A204.1 (cell line): ENCODE measurements around the gene TSPAN13.

Source experiments
- FAIRE-seq: peaks from 2 replicates; lab custom pipeline; 2012; peaks lifted over from hg19 to GRCh38; lab: Jason Lieb, UNC

Gene TSPAN13

DNA sequence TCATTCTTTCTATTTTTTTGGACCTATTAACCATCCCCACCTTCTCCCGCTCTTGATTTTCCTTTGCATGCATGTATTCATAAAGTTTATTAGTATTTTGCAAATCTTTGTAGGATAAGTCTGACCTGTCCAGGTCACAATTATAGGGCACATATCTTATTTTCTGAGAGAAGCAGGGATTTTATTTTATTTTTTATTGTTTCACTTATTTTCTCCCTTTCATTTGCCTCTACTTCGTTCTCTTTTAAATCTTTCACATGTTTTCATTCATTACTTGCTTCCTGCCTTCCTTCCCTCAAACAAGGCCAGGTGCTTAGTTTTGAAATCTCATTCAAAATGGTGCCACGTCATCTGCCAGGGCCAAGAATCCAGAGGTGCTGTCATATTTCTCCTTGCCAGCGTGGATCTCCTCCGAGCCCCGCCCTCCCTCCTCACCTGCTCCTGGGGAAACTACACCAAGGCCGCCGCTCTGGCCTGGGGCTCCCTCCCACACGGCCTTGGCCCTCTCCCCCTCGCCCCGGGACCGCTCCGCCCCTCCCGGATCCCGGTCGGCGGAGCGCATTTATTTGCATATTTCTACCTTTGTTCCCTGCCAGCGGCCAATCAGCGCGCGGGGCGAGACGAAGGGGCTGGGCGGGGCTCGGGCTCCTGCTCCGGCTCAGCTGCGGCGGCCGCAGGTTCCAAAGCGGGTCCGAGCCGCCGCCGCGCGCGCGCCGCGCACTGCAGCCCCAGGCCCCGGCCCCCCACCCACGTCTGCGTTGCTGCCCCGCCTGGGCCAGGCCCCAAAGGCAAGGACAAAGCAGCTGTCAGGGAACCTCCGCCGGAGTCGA lies at the start of gene TSPAN13:
Gene TSPAN13, plus strand, starts transcription at position 654 of the 830 bp plus-strand sequence. CDS start 213 bp downstream, outside the sequence.
- no peak for FAIRE-seq

DNA sequence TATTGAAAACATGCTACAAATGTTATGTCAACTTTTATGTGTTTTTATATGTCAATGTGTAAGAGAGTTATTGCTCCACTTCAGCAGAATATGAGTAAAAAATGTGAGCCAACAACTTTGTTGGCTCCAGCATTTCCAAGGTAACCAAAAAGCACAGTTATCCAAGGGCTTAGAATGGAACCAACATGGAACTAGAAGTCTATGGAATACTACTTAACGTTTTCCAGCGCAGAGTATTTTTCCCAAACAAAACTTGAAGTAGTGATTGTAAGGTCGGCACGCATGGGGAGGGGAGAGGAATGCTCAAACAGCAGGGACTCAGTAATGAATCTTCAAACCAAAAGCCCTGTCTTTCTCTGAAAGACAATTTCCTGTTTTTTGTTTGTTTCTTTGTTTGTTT lies 45.0 kb upstream of the TSPAN13 start:
- no peak for FAIRE-seq

DNA sequence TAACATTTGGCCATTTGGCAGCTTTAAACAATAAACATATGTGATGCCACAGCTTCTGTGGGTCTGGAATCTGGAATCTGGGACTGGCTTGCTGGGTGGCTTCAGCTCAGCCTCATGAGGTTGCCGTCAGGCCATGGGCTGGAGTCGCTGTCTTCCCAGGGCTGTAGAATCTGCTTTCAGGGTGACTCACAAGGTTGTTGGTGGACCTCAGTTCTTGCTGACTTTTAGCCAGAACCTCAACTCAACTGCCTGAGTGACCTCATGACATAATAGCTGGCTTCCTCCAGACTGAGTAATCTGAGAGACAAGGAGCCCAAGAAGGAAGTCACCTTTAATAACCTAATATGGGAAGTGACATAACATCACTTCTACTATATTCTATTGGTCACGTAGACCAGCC lies 44.6 kb upstream of the TSPAN13 start:
- no peak for FAIRE-seq

DNA sequence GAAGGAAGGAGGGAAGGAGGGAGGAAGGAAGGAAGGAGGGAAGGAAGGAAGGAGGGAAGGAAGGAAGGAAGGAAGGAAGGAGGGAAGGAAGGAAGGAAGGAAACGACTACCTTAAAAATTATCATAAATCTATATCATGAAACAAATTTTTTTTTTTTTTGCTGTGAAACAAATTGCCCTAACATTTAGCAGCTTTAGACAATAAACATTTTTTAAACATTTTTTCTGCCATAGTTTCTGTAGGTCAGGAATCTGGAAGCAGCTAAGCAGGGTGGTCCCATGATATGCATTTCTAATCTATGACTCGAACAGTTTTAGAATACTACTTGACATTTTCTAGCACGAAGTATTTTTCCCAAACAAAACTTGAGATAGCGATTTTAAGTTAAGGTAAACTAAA lies 42.9 kb upstream of the TSPAN13 start:
- FAIRE-seq: no peak

DNA sequence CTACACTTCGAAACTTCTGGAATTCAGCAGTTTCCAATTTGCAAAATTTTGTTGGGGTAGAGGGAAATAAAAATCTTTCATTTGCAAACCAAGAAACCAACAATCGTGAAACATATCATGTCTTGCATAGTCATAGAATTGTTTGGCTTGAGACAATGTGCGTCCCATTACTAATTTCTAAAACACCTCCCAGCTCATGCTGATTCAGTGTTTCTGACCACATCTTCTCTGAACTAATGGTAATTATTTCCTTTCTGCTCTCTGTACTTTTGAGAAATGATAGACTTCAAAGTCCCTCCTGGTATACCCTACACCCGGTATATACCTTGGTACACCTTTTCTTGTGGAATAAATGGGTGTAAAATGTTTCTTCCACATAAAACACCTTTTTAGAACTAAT lies 41.8 kb upstream of the TSPAN13 start:
- no peak for FAIRE-seq

DNA sequence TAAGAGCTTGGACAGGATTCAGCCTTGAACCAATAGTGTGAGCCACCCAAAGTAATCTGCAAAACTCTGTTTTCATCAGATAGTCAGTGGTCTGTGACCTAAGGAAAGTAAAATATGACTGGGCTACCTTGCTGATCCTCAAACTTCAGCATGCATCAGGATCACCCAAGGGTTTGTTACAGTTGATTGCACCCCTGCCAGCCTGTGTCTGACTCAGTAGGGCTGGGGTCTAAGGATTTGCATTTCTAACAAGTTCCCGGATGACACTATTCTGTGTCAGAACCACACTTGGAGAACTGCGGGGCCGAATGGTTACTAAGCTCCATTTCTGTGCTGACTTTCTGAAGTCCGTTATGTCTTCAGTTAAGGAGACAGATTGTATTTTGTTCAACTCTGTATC lies 40.6 kb upstream of the TSPAN13 start:
- no peak for FAIRE-seq

DNA sequence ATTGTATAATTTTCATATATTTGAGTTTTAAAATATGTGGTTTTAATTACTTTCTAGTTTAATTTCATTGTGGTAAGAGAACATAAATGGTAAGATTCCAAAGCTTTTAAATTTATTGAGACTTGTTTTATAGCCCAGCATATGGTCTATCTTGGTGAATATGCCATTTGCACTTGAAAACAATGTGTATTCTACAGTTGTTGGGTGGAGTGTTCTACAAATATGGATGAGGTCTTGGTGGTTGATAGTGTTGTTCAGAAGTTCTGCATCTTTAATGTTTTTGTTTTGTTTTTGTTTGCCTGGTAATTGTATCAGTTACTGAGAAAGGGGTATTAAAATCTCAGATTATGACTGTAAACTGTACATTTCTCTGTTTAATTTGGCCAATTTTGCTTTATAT lies 37.6 kb upstream of the TSPAN13 start:
- FAIRE-seq: no peak

DNA sequence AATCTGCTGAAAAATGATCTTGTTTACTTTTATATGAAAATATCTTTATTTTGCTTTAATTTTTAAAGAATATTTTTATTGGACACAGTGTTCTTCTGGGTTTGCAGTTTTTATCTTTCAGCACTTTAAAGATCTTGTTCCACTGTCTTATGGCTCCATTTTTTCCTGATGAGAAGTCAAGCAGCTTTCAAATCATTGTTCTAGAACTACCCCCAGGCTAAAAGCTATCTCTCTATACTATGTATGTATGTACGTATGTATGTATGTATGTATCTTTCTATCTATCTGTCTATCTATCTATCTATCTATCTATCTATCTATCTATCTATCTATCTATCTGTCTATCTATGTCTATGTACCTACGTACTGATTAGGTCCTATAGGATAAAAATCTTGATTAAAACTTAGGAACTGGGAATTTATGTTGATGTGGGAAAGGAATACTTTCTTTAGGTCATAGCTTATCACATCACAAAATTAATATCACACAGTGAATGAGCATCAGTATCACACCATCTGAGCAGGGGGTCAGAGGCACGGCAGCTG lies 35.4 kb upstream of the TSPAN13 start:
- FAIRE-seq: no peak

DNA sequence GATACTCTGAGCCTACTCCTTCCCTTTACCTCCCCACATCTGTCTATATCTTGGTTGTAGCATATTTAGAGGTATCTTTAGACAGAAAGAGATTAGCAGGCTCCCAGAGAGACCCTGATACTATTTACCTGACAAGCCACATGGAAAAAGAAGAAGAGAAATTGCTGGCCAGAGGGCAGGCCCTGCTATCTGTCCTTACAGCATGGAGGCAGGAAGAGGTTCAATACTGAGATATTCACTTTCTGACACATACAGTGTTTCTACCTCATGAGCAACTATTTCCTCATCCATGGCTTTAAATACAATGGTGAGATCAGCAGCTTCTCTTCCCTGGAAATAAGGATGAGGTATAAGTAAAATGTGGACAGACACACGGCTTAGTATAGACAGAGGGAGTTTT lies 33.9 kb upstream of the TSPAN13 start:
- FAIRE-seq: no peak

DNA sequence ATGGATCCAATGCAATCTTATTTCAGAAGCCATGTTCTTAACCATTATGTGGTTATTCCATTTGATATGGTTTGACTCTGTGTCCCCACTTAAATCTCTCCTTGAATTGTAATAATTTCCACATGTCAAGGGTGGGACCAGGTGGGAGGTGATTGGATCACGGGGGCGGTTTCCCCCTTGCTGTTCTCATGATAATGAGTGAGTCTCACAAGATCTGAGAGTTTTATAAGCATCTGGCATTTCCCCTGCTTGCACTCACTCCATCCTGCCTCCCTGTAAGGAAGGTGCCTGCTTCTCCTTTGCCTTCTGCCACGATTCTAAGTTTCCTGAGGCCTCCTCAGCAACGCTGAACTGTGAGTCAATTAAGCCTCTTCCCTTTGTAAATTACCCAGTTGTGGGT lies 32.0 kb upstream of the TSPAN13 start:
- FAIRE-seq: no peak

DNA sequence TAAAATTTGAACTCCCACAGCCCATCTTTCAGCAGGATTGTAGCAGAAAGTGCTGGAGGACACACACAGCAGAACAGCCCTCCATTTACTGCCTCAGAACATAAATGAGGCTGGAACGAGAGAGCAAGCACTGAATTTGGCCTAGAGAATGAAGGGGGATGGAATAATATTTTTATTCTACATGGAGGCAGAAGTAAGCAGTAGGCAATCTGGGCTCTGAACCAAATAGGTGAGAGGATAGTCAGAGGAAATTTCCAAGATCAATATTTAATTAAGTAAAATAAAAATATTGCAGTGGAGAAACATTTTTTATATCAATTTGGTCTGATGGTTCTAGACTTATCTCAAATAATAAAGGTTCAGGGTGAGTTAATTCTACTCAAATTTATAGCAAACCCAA lies 29.2 kb upstream of the TSPAN13 start:
- no peak for FAIRE-seq

DNA sequence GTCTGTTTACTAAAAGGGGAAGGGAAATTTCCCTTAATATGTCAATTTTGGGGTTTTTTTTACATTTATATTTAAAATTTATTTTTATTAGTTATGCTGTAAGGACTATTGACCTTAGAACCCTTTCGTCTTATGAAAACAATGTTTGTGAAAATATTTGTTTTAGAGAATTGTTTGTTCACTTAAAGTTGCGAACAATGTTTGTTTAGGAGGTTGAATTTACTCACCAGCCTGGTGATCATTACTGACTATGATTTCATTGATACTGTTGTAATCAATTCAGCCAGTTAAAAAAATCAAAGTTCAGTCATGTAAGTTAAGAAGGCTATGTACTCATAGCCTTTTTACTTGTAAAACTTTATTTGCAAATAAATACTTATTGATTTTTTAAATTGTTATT lies 27.4 kb upstream of the TSPAN13 start:
- no peak for FAIRE-seq

DNA sequence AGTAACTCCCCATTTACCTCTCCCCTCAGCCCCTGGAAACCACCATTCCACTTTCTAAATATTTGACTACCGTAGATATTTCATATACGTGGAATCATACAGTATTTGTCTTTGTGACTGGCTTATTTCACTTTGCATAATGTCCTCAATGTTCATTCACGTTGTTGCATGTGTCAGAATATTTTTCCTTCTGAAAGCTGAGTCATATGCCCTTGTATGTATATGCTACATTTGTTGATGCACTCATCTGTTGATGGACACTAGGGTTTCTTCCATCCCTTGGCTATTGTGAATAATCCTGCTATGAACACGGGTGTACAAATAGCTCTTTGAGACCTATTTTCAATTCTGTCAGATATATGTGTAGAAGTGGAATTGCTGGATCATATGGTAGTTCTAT lies 25.8 kb upstream of the TSPAN13 start:
- FAIRE-seq: no peak

DNA sequence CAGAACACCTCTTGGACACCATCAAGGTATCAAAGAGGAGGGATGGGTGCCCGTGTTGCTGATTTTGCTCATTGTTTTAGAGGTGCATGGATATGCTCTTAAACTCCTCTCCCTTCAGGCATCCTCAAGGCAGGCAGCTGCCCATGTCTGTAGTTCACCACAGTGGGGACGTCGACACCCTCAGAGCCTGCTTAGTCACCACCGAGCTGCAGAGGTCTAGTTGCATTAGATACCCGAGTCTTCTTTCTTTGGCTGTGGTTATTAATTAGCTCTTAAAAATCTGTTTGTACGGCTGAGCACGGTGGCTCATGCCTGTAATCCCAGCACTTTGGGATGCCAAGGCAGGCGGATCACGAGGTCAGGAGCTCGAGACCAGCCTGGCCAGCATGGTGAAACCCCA lies 24.7 kb upstream of the TSPAN13 start:
- FAIRE-seq: no peak

DNA sequence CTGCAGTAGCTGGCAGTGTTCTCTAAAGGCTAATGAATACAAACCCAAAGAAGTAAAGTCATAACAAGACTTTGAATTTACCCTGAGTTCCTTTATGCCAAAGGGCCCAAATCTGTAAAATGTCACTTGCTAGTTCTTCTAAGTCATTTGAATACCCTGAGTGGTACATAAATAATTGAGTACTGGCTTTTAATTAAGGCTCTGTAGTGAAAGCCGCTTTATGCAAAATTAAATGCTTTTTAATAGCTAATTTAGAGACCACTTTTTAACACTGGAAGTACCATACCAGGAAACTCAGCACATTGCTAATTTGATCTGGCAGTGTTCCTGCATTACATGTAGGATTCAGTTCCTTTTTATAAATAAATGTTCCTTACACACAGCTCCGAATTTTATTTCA lies 24.0 kb upstream of the TSPAN13 start:
- FAIRE-seq: no peak

DNA sequence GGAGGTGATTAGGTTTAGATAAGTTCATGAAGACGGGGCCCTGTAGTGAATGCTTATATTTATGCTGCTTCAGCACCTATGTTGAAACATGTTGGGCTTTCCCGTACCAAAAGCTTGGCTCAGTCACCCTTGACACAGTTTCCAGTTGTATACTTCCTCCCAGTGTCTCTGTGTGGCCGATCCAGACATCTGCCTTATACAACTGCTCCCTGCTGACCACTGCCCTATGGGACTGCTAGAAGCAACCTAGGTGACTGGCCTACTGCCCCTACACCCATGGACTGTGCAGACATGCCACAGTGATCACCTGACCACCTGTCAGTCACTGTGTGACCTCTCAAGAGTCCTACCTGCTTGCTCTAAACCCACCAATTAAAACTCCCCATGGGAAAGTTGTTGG lies 22.6 kb upstream of the TSPAN13 start:
- no peak for FAIRE-seq

DNA sequence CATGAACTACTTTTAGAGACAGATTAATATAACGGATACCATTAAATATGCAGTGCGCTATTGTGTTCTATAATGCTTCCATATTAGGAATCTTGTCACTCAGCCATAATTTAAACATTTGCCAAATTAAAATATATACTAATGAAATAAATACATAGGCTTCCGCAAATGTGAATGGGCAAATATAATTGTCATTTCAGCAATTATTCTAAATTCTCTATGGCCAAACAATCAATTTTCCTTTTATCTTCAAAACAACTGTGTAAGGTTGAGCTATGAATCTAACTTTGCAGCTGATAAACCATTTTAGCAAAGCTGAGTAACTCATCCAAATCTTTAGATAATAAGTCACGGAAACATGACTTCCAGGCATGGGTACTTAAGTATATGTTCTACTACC lies 20.7 kb upstream of the TSPAN13 start:
- FAIRE-seq: no peak

DNA sequence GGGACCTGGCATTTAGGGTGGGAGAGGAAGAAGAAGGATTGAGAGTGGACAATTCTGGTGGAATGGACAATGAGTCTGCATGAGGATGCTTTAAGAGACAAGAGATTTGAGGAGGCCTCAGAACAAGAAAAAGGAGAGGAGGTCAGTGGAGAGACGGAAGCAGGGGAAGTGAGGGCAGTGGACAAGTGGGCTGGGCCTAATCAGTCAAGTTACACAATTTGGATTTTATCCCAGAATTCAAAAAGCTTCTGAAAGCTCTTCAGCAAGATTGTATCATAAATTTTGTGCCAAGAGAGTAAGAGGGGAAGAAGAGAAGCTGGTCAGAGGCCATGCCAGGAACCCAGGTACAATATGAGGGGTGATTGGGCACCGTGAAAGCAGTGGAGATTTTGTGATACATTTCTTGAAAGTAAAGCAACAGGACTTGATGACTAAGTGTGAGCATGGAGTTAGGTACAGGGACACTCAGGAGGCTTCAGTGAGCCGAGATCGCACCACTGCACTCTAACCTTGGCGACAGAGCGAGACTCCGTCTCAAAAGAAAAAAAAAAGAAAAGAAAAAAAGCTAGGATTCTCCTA lies 19.3 kb upstream of the TSPAN13 start:
- no peak for FAIRE-seq

DNA sequence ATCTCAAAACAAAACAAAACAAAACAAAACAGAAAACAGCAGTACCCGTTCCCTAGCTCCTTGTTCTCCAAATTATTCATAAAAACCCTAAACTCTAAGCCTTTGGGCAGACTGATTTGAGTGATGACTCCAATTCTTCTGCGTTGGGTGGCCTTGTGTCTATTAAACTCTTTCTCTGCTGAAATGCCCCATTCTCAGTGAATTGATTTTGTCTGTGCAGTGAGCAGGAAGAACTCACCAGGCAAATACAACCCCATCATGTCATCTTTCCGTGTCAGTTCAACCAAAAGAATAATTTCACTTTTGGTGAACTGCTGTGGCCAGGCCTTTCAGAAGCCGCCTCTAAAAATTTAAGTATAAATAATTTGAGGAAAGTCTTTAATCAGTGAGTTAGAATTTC lies 18.5 kb upstream of the TSPAN13 start:
- no peak for FAIRE-seq

DNA sequence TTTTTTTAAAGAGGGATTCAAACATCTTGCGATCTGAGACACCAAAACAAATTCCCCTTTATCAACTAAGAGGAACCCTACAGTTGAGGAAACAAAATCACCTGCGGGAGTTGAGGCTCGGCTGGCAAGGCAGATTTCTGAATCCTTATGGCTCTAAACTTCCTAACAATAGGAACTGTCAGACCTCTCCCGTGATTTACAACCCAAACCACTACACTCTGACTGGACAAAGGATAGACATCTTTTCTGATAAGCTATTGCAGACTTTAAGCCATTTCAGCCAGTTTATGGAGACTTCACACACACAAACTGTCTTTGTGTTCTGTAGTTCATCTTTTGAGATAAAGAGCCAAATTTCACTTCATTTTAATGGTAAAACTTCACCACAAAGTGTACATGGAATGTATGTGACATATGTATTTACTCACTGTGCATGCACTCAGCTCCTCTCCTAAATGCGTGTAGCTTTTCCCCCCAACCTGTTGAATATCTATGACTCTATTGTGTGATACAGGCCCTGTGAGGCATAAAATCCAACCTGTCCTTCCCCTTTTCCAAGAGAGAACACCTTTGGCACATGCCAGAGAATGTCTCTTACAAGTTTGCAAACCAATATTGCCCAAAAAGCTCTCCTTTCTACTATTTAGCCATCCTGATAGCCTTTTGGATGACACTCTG lies 15.4 kb upstream of the TSPAN13 start:
- no peak for FAIRE-seq

DNA sequence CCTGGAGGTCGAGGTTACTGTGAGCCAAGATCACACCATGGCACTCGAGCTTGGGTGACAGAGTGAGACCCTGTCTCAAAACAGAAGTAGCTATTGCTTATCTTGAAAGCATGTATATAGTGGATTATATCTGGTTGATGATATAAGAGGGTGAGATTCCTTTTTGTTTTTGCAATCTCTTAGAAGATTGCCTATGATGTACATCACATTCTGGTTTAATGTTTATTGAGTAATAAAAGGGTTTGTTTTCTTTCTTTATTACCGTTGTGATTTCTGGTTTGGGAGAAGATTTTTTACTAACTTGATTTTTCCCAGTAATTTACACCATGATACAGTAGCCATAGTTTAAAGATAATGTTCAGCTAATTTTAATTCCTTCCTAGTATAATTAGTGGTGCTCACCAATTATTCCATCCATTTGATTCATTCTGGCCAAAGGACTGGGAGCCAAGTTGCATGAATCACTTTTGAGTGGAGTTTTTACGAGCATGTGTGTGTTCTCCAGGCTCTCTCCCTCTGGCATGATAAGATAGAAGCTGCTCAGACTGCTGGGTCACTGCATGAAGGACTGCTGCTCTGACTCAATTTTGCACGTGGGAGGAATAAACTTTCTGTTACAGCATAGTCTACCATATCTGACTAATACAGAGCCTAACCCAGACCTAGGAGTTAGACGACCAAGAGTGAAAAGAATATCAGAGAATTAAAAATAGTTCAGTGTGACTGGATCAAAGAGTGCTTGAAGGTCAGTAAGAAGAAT lies 13.5 kb upstream of the TSPAN13 start:
- FAIRE-seq: no peak

DNA sequence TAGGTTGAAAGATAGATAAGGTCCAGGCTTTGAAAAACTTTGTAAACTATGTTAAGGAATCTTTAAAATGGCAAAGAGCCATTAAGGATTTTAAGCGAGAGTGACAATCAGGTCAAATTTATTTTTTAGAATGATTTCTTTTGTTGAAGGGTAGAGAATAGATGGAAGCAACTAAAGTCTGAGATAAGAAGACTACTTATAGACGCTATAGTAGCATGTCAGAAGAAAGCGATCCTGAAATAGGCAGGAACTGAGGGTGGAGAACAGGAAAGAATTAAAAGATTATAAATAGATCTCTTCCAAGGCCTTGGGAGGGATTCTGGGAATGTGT lies 13.0 kb upstream of the TSPAN13 start:
- no peak for FAIRE-seq

DNA sequence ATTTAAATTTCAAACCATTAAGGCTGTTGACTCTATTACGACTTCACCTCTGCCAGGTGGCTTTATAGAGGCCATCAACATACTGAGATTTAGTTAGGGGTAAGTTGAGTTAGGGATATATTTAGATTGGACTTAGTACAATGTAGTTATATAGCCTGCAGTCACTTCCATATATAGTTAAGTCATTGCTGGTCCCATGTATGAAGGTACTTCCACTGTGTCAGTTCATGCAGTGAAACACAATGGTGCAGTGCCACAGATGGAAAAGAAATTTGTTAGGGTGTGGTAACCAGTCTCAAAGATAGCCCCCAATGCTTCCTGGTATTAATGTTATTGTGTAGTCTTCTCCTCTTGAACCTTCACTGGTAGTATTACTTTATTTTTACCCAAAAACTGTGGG lies 12.6 kb upstream of the TSPAN13 start:
- FAIRE-seq: no peak
